Nephron progenitor cell (in vitro differentiated cells): ENCODE measurements around the gene GRK5.
A peak's percentile ranks its signal among the peaks of the same experiment; 100 is the strongest.

Experiments
- DNase-seq: peaks from one replicate; pipeline ENCODE4 v3.0.0; 2021
- H3K27ac Mint-ChIP-seq: 2 replicates; pipeline ENCODE4 v1.8.0; 2021; ENCODE audit warnings: mild to moderate bottlenecking, moderate library complexity, mixed read lengths
- H3K27me3 Mint-ChIP-seq: 2 replicates; pipeline ENCODE4 v1.8.0; 2021; ENCODE audit warnings: mild to moderate bottlenecking, low read depth, mixed read lengths; ENCODE audit not compliant: poor library complexity
- H3K36me3 Mint-ChIP-seq: 2 replicates; pipeline ENCODE4 v1.8.0; 2021; ENCODE audit warnings: low read depth, mixed read lengths
- H3K4me1 Mint-ChIP-seq: 2 replicates; pipeline ENCODE4 v1.8.0; 2021; ENCODE audit warnings: mixed read lengths
- H3K4me3 Mint-ChIP-seq: 2 replicates; pipeline ENCODE4 v1.8.0; 2021; ENCODE audit warnings: mild to moderate bottlenecking, moderate library complexity, mixed read lengths
- H3K9me3 Mint-ChIP-seq: 2 replicates; pipeline ENCODE4 v1.8.0; 2021; ENCODE audit warnings: mild to moderate bottlenecking, moderate library complexity, mixed read lengths
- TF ChIP-seq, protein P1 (sequence below): fragments of 200-600 bp; sonication (generic); IDR thresholded peaks from 2 replicates; pipeline ENCODE4 v1.5.0; 2021; ENCODE audit warnings: antibody characterized with exemption

GRK5 gene

DNA sequence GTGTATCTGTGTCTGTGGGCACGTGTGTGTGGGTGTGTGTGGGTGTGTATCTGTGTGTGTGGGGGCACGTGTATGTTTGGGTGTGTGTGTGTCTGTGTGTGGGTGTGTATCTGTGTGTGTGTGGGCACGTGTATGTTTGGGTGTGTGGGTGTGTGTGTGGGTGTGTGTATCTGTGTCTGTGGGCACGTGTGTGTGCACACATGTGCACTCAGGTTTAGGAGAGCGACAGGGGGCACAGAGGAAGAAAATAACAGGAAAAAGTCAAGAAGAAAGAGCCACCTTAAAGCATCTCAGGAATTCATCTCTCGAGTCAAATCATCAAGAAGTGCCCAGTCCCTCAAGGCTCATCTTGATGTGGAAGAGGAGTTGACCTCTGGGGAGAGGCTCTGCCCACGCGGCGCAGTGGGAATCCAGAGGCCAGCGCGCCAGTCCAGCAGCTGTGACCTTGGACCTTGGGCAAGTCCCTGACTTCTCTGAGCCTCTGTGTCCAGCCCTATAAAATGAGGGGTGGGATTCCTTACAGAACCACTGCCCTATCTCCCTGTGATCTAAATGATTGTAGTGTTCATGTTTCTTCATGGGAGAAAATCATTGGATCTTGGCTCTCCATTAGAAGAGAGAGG is 187.4 kb downstream of the GRK5 start:
- Mint-ChIP-seq H3K36me3 (peaks cover 25% of the 10 kb centered on the region), H3K9me3 (no peaks in the 10 kb centered on the region), H3K27me3 (peaks cover 12% of the 10 kb centered on the region), H3K4me3 (no peak overlapping the region), H3K27ac (peak overlapping the region; percentile 77), H3K4me1 (peaks cover 62% of the 10 kb centered on the region)
- no peak for DNase-seq
- TF ChIP-seq, protein P1, sequence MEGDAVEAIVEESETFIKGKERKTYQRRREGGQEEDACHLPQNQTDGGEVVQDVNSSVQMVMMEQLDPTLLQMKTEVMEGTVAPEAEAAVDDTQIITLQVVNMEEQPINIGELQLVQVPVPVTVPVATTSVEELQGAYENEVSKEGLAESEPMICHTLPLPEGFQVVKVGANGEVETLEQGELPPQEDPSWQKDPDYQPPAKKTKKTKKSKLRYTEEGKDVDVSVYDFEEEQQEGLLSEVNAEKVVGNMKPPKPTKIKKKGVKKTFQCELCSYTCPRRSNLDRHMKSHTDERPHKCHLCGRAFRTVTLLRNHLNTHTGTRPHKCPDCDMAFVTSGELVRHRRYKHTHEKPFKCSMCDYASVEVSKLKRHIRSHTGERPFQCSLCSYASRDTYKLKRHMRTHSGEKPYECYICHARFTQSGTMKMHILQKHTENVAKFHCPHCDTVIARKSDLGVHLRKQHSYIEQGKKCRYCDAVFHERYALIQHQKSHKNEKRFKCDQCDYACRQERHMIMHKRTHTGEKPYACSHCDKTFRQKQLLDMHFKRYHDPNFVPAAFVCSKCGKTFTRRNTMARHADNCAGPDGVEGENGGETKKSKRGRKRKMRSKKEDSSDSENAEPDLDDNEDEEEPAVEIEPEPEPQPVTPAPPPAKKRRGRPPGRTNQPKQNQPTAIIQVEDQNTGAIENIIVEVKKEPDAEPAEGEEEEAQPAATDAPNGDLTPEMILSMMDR = no peak

DNA sequence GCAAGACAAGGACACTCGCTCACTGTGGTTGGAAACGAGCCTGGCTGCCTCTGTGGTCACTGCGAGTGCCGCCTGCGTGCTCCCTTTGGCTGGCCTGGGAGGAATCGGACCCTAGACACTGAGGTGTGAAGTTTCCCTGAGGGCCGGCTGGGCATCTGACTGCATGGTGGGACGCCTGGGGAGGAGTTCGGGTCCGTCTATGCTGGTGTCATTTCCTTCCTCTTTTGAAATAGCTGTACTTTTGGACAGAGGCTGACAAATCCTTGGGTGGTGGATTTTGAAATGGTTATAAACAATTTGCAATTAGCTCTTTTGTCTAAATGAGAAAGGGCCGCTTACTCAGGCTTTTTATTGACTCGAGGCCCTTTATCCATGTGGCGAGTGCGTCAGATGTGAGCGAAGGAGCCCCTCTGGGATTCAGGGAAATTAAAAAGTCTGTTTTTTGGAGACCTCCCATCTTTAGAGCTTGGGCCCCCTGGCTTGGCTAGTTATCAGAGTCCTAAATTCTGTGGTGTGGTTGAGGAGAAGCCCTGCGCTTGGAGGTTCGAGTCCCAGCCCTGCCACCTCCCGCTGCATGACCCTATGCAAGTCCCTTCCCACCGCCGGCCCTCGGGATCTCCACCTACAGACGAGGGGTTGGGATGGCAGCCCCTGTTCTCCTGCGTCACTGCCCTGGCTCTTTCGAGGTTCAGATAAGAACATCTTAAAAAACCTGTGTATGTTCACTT is 188.1 kb downstream of the GRK5 start:
- peaks cover 14% of the 10 kb centered on the region for H3K27me3 Mint-ChIP-seq
- DNase-seq = no peak
- no peaks in the 10 kb centered on the region for H3K9me3 Mint-ChIP-seq
- H3K4me3 Mint-ChIP-seq = no peak overlapping the region
- TF ChIP-seq, protein P1 = no peak
- peaks cover 63% of the 10 kb centered on the region for H3K4me1 Mint-ChIP-seq
- H3K27ac Mint-ChIP-seq = peak overlapping the region; percentile 64
- H3K36me3 Mint-ChIP-seq = peaks cover 26% of the 10 kb centered on the region

DNA sequence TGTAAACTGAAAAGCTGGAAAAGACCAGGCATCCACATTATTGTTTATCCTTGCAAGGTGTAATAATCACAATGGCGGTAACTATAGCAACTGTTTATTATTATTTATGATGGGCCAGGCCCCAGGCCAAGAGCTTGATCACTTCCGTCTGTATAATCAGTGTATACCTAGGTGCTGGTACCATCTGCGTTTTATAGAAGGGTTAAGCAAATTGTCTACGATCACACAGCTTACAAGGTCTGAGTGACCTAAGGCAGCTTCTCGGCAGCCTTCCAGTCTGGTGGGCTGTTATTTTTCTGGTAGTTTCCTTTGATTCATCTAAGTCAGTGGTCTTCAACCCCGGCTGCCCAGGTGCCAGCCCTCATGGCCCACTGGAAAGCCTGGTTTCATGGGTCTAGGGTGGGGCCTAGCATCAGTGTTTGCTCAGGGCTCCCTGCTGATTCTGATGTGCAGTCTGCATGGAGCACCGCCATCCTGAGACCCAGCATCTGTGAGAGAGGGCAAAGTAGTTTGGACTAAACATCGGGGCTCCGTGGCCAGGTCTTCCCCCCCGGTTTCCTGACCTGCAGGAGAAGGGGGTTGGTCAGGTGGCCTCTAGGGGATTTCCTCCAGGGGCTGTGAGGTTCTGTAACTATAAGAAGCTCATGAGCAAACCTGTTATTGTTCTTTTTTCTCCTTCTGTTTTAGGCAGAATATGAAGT is 188.8 kb downstream of the GRK5 start:
- DNase-seq = no peak
- Mint-ChIP-seq H3K27ac (peak overlapping the region; percentile 19), H3K9me3 (no peaks in the 10 kb centered on the region)

DNA sequence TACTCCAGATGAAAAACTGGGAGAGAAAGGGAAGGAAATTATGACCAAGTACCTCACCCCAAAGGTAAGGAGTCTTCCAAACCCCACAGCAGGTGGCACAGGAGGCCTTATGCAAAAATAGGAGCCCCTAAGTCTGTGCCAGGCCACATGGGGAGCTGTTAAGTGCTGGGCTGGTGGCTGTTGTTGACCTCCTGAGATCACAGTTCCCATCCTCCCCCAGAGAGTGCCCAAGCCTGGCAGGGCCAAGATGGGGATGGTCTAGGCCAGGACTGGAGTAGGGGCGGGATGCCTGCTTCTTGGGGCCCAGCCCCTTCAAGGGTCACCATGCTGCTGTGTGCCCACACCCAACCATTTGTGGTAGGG is 189.3 kb downstream of the GRK5 start:
- H3K4me1 Mint-ChIP-seq = peaks cover 65% of the 10 kb centered on the region
- H3K4me3 Mint-ChIP-seq = no peak overlapping the region
- no peak overlapping the region for H3K27ac Mint-ChIP-seq
- peaks cover 19% of the 10 kb centered on the region for H3K36me3 Mint-ChIP-seq
- TF ChIP-seq, protein P1 = no peak
- no peaks in the 10 kb centered on the region for H3K9me3 Mint-ChIP-seq
- DNase-seq = no peak
- peaks cover 14% of the 10 kb centered on the region for H3K27me3 Mint-ChIP-seq

More for the DNA sequence above, 188.8 kb downstream of the GRK5 start:
- H3K36me3 Mint-ChIP-seq = peaks cover 19% of the 10 kb centered on the region
- peaks cover 65% of the 10 kb centered on the region for H3K4me1 Mint-ChIP-seq
- peaks cover 14% of the 10 kb centered on the region for H3K27me3 Mint-ChIP-seq
- H3K4me3 Mint-ChIP-seq = no peak overlapping the region
- TF ChIP-seq, protein P1 = no peak

DNA sequence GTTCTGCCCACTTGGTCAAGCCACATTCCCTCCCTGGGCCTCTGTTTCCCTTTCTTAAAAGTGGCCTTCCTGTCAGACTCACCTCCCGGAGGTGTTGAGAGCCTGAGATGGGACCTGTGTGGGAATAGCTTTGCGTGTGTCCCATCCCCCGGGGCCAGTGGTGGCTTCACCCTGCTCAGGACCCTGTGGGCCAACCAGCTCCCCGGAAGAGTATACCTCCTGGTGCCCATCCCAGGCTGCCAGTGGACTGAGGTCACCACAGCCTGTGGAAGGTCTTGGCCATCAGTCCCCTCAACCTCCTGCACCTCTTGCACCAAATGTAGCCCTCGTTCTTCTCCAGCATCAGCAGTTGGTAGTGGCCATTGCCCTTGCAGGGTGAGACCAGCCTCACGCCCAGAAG is 190.0 kb downstream of the GRK5 start:
- peaks cover 11% of the 10 kb centered on the region for H3K27me3 Mint-ChIP-seq
- no peak for DNase-seq
- H3K36me3 Mint-ChIP-seq = peaks cover 19% of the 10 kb centered on the region
- H3K4me3 Mint-ChIP-seq = no peak overlapping the region
- H3K9me3 Mint-ChIP-seq = no peaks in the 10 kb centered on the region
- no peak overlapping the region for H3K27ac Mint-ChIP-seq
- peaks cover 69% of the 10 kb centered on the region for H3K4me1 Mint-ChIP-seq
- TF ChIP-seq, protein P1 = no peak
